ENCODE results near the gene ZNF185. TPM values are rescaled to one million over a fixed set of nuclear protein-coding genes. Genes with fewer than 3 reads are reported as not detected.
A peak's percentile ranks its signal among the peaks of the same experiment; 100 is the strongest.

The ZNF185 gene
- total RNA-seq, 1 experiment from 2014 or later: 15.8 TPM

GRCh38 chrX:152899111-152899873 lies 1.4 kb downstream of the ZNF185 start:
- H3K4me2 ChIP-seq (ENCODE audit: low read length): peak overlapping the region; percentile 76
- no peaks in the 10 kb centered on the region for H3K9me3 ChIP-seq (ENCODE audit: control insufficient read depth in 1 of 2, insufficient read depth in 1 of 2, low read depth in 1 of 2, low read length in 2 of 2)
- H3K4me1 ChIP-seq (ENCODE audit: control insufficient read depth in 1 of 2, insufficient read depth in 2 of 2, low read length in 2 of 2): peaks cover 17 to 62% of the 10 kb centered on the region in 2 experiments
- H3K79me2 ChIP-seq (ENCODE audit: insufficient read depth, low read length): no peaks in the 10 kb centered on the region
- no peak overlapping the region; a peak in 1 of 4 replicates for H3K4me3 ChIP-seq (replicated peaks in 1 of 2; ENCODE audit: low read depth in 1 of 2, low read length in 2 of 2)
- DNase-seq (ENCODE audit: low read depth, low spot score): no peak
- no peak for ATAC-seq
- no peaks in the 10 kb centered on the region for H3K9me2 ChIP-seq (ENCODE audit: insufficient read depth)
- intact Hi-C loops (cut with micrococcal nuclease): no loop called here
- CTCF ChIA-PET: no interaction called here
- POLR2A ChIA-PET: no interaction called here
- no peaks in the 10 kb centered on the region for H3K27me3 ChIP-seq (ENCODE audit: insufficient read depth, low read length)
- RAD21 ChIA-PET (ENCODE audit: low non-redundant PET in 1 of 2, low total read pairs in 2 of 2, uncharacterized antibody in 2 of 2, unreplicated experiment in 2 of 2): no interaction called here
- TF ChIP-seq RAD21 (IDR thresholded peaks at IDR 0.05; ENCODE audit: low read depth): no peak
- no peak for TF ChIP-seq MAX (IDR thresholded peaks at IDR 0.05)
- TF ChIP-seq SIN3A (IDR thresholded peaks at IDR 0.05; ENCODE audit: low read depth): no peak
- no peak for TF ChIP-seq TCF7L2 (IDR thresholded peaks at IDR 0.05; ENCODE audit: borderline replicate concordance, extremely low read depth, insufficient read depth, insufficient read length)
- TF ChIP-seq CTCF (IDR thresholded peaks at IDR 0.05 in 2 of 3, conservative IDR thresholded peaks at IDR 0.05 in 1 of 3; ENCODE audit: borderline replicate concordance in 1 of 3, insufficient read depth in 1 of 3, low read depth in 2 of 3, low read length in 2 of 3): no peak
- TF ChIP-seq POLR2AphosphoS5 (IDR thresholded peaks at IDR 0.05; ENCODE audit: low read depth, low read length): no peak
- no peak for TF ChIP-seq ATF3 (IDR thresholded peaks at IDR 0.05)
- no peak for TF ChIP-seq CBX3 (IDR thresholded peaks at IDR 0.05; ENCODE audit: low read depth)
- no peak for TF ChIP-seq ZNF274 (IDR thresholded peaks at IDR 0.05; ENCODE audit: low read depth, low read length)
- no peak for TF ChIP-seq EGR1 (IDR thresholded peaks at IDR 0.05; ENCODE audit: low read depth)
- no peak for TF ChIP-seq REST (IDR thresholded peaks at IDR 0.05; ENCODE audit: low read depth)
- no peak for TF ChIP-seq SRF (IDR thresholded peaks at IDR 0.05; ENCODE audit: low read depth)
- no peak for TF ChIP-seq EZH2phosphoT487 (IDR thresholded peaks at IDR 0.05; ENCODE audit: borderline replicate concordance)
- H2AFZ ChIP-seq (ENCODE audit: low read depth, low read length, poor library complexity, severe bottlenecking): no peak overlapping the region
- no TSS peak for BruUV-seq (replicated peaks)
- no peak overlapping the region for H3K27ac ChIP-seq (ENCODE audit: low read depth, low read length)
- no peaks in the 10 kb centered on the region for H3K36me3 ChIP-seq (ENCODE audit: control insufficient read depth in 1 of 2, insufficient read depth in 2 of 2, low read length in 2 of 2)
- H3K9ac ChIP-seq (ENCODE audit: low read length): no peak overlapping the region
- H4K20me1 ChIP-seq (ENCODE audit: insufficient read depth): no peaks in the 10 kb centered on the region

All from HCT116 (cell line).